Activated CD4-positive, alpha-beta T cell treated with anti-CD3 and anti-CD28 coated beads, Interleukin-2, Interleukin-6, amounts not matched to agents 100 ng/mL and 50 ng/mL, durations not matched to agents 16 hours and 8 hours (primary cell): ENCODE measurements around the gene BCAS2.

Source experiments
- DNase-seq: peaks from one replicate; pipeline ENCODE4 v3.0.0-alpha.2; 2020

Gene BCAS2

DNA sequence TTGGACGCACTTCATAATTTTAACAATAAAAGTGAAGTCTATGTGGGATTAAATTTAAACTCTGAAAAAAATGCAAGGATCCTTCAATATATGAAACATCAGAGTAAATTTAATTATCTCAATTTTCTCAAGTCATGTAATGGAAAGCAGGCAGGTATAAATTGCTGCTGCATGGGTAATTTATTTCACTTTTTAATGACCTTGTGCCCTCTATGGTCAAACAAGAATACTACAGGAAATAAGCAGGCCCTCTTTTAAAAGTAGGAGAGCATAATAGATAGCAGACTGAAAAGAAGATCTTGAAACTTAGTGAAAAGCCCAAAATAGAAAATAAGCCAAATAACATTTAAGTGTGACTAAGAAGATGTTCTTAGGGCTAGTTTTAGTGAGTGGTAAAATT, 22.9 kb downstream of the BCAS2 start:
- DNase-seq, result peak; percentile 7

GRCh38 chr1:114554577-114554976, 26.8 kb downstream of the BCAS2 start:
- DNase-seq, result no peak

DNA sequence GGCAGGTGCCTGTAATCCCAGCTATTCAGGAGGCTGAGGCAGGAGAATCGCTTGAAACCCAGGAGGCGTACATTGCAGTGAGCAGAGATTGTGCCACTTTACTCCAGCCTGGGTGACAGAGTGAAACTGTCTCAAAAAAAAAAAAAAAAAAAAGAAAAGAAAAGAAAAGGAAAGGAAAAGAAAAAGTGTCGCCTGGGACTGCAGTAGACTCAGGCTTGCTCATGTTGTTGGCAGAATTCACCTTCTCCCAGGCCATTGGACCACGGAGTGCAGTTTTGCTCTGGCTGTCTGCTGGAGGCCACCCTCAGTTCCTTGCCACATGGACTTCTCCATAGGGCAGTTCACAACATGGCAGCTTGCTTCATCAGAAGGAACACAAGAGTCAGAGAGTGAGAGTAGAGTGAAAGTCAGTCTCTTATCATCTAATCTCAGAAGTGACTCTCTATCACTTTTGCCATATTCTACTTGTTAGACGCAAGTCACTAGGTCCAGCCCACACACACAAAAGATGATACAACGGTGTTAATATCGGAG, 29.2 kb downstream of the BCAS2 start:
- no peak for DNase-seq

- no peak for DNase-seq
Observed at GRCh38 chr1:114551400-114551799, 30.0 kb downstream of the BCAS2 start.

GRCh38 chr1:114550336-114550735, 31.1 kb downstream of the BCAS2 start:
- no peak for DNase-seq

GRCh38 chr1:114549137-114549536, 32.3 kb downstream of the BCAS2 start:
- no peak for DNase-seq

- DNase-seq, result no peak
Observed at GRCh38 chr1:114547076-114547475, 34.3 kb downstream of the BCAS2 start.

- no peak for DNase-seq
Observed at GRCh38 chr1:114545796-114546195, 35.6 kb downstream of the BCAS2 start.

GRCh38 chr1:114545315-114545714, 36.1 kb downstream of the BCAS2 start:
- DNase-seq, result no peak

GRCh38 chr1:114540821-114541220, 40.6 kb downstream of the BCAS2 start:
- DNase-seq, result no peak

GRCh38 chr1:114540272-114540671, 41.1 kb downstream of the BCAS2 start:
- DNase-seq, result no peak

GRCh38 chr1:114536043-114536442, 45.4 kb downstream of the BCAS2 start:
- no peak for DNase-seq

- no peak for DNase-seq
Observed at GRCh38 chr1:114535401-114535800, 46.0 kb downstream of the BCAS2 start.

GRCh38 chr1:114531094-114531493, 50.3 kb downstream of the BCAS2 start:
- no peak for DNase-seq

DNA sequence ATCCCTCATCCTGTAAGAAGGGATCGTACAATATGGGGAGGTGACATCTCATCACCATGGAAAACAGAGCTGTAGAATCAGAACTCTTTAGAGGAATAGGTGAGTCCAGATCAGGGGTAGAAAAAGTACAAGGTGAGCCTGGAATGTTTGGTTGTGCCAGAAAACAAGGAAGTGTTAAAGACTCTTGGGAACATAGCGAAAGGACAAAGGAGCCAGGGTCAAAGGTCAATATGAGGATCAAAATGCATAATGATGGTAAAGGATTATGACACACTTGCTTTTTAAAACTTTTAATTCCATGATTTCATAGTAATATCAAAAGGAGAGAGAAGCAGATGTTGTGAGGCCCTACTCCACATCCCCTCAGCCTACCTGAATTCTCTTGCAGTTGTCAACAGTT, 51.2 kb downstream of the BCAS2 start:
- no peak for DNase-seq

GRCh38 chr1:114524944-114525343, 56.5 kb downstream of the BCAS2 start:
- peak; percentile 4 for DNase-seq

- DNase-seq, result no peak
Observed at GRCh38 chr1:114522264-114522575, 59.2 kb downstream of the BCAS2 start.

GRCh38 chr1:114521396-114522263, 59.8 kb downstream of the BCAS2 start:
- DNase-seq, result no peak
